Measurements from ENCODE around the gene BRS3. TPM values are rescaled to one million over a fixed set of nuclear protein-coding genes. Genes with fewer than 3 reads are reported as not detected.

Gene BRS3
- polyA plus RNA-seq, 2 of the 4 experiments (the other 2 are of a cell fraction) = not detected

DNA sequence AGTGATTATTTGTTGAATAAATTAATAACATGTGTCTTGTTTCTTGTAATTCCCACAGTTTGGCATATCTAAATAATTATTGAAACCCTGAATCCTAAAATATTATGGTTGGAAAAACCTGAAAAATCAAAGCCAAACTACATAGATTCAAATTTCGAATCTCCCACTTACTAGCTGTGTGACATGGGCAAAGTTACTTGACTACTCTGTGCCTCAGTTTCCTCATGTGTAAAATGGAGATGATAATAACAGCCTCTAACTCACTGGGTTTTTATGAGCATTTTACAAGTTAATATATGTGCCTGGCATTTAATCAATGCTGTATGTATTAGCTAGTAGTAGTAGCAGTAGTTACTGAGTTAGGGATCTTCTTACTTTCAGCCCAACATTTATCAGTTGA, 34.6 kb upstream of the BRS3 start (continued):
- TF ChIP-seq PHF8 (IDR thresholded peaks at IDR 0.05; ENCODE audit: borderline replicate concordance, low read depth) = no peak

- Histone ChIP-seq H3K4me3 (no peak overlapping the region), H3K9me3 (no peaks in the 10 kb centered on the region), H3K4me2 (no peak overlapping the region; the same call in 2 of the 3 replicates), H3K4me1 (peaks cover 6% of the 10 kb centered on the region; the same call in 1 of the 3 replicates), H3K27ac (no peak overlapping the region)
- DNase-seq (ENCODE audit: low read depth in 1 of 2, low spot score in 1 of 2) (no peak), FAIRE-seq (no peak), ATAC-seq (no peak; a peak in 1 of 6 replicates)
- ChIA-PET CTCF (no interaction called here), POLR2A (no interaction called here)
- 0% methylated on average over 1 of the region's 1 CpG for WGBS (ENCODE audit: missing lambda C conversion rate)
- TF ChIP-seq HOXB13 (CRISPR knock-in tag; IDR thresholded peaks at IDR 0.05; ENCODE audit: low read depth) (no peak), RAD21 (conservative IDR thresholded peaks at IDR 0.05 in 1 of 2, IDR thresholded peaks at IDR 0.05 in 1 of 2) (no peak), CBX2 (IDR thresholded peaks at IDR 0.05; ENCODE audit: borderline replicate concordance, low read depth) (no peak), BCL3 (IDR thresholded peaks at IDR 0.05) (no peak)
- TF ChIP-seq, protein P1, sequence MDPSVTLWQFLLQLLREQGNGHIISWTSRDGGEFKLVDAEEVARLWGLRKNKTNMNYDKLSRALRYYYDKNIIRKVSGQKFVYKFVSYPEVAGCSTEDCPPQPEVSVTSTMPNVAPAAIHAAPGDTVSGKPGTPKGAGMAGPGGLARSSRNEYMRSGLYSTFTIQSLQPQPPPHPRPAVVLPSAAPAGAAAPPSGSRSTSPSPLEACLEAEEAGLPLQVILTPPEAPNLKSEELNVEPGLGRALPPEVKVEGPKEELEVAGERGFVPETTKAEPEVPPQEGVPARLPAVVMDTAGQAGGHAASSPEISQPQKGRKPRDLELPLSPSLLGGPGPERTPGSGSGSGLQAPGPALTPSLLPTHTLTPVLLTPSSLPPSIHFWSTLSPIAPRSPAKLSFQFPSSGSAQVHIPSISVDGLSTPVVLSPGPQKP (IDR thresholded peaks at IDR 0.05; ENCODE audit: low read depth, low read length) = no peak
Observed at GRCh38 chrX:136453771-136454170, 34.0 kb upstream of the BRS3 start.

- POLR2A ChIA-PET = no interaction called here
- Histone ChIP-seq H3K27ac (no peak overlapping the region), H3K4me3 (no peak overlapping the region), H3K4me1 (peaks cover 3% of the 10 kb centered on the region; the same call in 1 of the 3 replicates), H3K4me2 (no peak overlapping the region), H3K9me3 (no peaks in the 10 kb centered on the region)
- FAIRE-seq = peak; percentile 65
- WGBS (ENCODE audit: missing lambda C conversion rate) = 69% methylated on average over 6 of the region's 6 CpGs
- no peak for TF ChIP-seq FOSL2 (IDR thresholded peaks at IDR 0.05)
- TF ChIP-seq FOSL2 (CRISPR knock-in tag; IDR thresholded peaks at IDR 0.05) = no peak
- TF ChIP-seq, protein P2, sequence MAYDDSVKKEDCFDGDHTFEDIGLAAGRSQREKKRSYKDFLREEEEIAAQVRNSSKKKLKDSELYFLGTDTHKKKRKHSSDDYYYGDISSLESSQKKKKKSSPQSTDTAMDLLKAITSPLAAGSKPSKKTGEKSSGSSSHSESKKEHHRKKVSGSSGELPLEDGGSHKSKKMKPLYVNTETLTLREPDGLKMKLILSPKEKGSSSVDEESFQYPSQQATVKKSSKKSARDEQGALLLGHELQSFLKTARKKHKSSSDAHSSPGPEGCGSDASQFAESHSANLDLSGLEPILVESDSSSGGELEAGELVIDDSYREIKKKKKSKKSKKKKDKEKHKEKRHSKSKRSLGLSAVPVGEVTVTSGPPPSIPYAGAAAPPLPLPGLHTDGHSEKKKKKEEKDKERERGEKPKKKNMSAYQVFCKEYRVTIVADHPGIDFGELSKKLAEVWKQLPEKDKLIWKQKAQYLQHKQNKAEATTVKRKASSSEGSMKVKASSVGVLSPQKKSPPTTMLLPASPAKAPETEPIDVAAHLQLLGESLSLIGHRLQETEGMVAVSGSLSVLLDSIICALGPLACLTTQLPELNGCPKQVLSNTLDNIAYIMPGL (CRISPR knock-in tag; IDR thresholded peaks at IDR 0.05; ENCODE audit: borderline replicate concordance) = no peak
- TF ChIP-seq TP53 (CRISPR knock-in tag; IDR thresholded peaks at IDR 0.05) = no peak
- no peak for TF ChIP-seq BHLHE40 (IDR thresholded peaks at IDR 0.05; ENCODE audit: low read depth, low read length)
- TF ChIP-seq ZC3H11A (IDR thresholded peaks at IDR 0.05) = no peak
- TF ChIP-seq EHF (CRISPR knock-in tag; IDR thresholded peaks at IDR 0.05) = no peak
- TF ChIP-seq RFX5 (IDR thresholded peaks at IDR 0.05) = no peak
- no peak for TF ChIP-seq HDAC2 (IDR thresholded peaks at IDR 0.05)
- TF ChIP-seq FOXS1 (CRISPR knock-in tag; IDR thresholded peaks at IDR 0.05) = no peak
- no peak for TF ChIP-seq SREBF2 (IDR thresholded peaks at IDR 0.05)
- no peak for TF ChIP-seq HOXB13 (CRISPR knock-in tag; IDR thresholded peaks at IDR 0.05; ENCODE audit: low read depth)
- DNase-seq (ENCODE audit: low read depth in 1 of 2, low spot score in 1 of 2) = no peak
- CTCF ChIA-PET = interaction anchor here (0.6 kb wide), 1 partner anchor 49 kb away, joined by 3 read pairs; no protein-coding TSS in a partner anchor
- ATAC-seq = no peak
Observed at GRCh38 chrX:136456133-136456532, 31.6 kb upstream of the BRS3 start.

- ChIA-PET CTCF (interaction anchor here (0.7 kb wide), 1 partner anchor 9 kb away, joined by 3 read pairs; no protein-coding TSS in a partner anchor), POLR2A (no interaction called here)
- Histone ChIP-seq H3K27ac (no peak overlapping the region), H3K4me1 (peaks cover 3% of the 10 kb centered on the region; the same call in 1 of the 3 replicates), H3K4me2 (no peak overlapping the region), H3K9me3 (no peaks in the 10 kb centered on the region), H3K4me3 (no peak overlapping the region)
- no peak for DNase-seq (ENCODE audit: low read depth in 1 of 2, low spot score in 1 of 2)
- no peak for ATAC-seq
- peak; percentile 87 for FAIRE-seq
- 29% methylated on average over 5 of the region's 5 CpGs for WGBS (ENCODE audit: missing lambda C conversion rate)
- TF ChIP-seq SMC3 (IDR thresholded peaks at IDR 0.05) = no peak
- TF ChIP-seq, protein P3, sequence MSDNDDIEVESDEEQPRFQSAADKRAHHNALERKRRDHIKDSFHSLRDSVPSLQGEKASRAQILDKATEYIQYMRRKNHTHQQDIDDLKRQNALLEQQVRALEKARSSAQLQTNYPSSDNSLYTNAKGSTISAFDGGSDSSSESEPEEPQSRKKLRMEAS (IDR thresholded peaks at IDR 0.05) = no peak
- no peak for TF ChIP-seq HOXB5 (CRISPR knock-in tag; IDR thresholded peaks at IDR 0.05)
- TF ChIP-seq GATA3 (IDR thresholded peaks at IDR 0.05; ENCODE audit: borderline replicate concordance) = no peak
- TF ChIP-seq ESRRA (IDR thresholded peaks at IDR 0.05; ENCODE audit: borderline replicate concordance, low read length) = no peak
- TF ChIP-seq CHD4 (IDR thresholded peaks at IDR 0.05; ENCODE audit: borderline replicate concordance) = no peak
- no peak for TF ChIP-seq HES2 (IDR thresholded peaks at IDR 0.05)
- no peak for TF ChIP-seq NPAS2 (CRISPR knock-in tag; IDR thresholded peaks at IDR 0.05; ENCODE audit: borderline replicate concordance)
- TF ChIP-seq POLR2AphosphoS2 (conservative IDR thresholded peaks at IDR 0.05; ENCODE audit: low read length) = no peak
- no peak for TF ChIP-seq ZNF302 (CRISPR knock-in tag; IDR thresholded peaks at IDR 0.05)
- TF ChIP-seq BHLHE40 (IDR thresholded peaks at IDR 0.05; ENCODE audit: low read depth, low read length) = no peak
- no peak for TF ChIP-seq RNF2 (IDR thresholded peaks at IDR 0.05; ENCODE audit: borderline replicate concordance, low read depth)
- TF ChIP-seq NFE2L2 (conservative IDR thresholded peaks at IDR 0.05; ENCODE audit: low read length) = no peak
- no peak for TF ChIP-seq CHD2 (IDR thresholded peaks at IDR 0.05; ENCODE audit: low read length, partially characterized antibody)
Observed at GRCh38 chrX:136457303-136457917, 30.3 kb upstream of the BRS3 start.
